Liver (tissue), 9 donors: Measurements from ENCODE around the gene TMED3. TPM values are rescaled to one million over a fixed set of nuclear protein-coding genes. Genes with fewer than 3 reads are reported as not detected.
"Not testable (repeated sequence)": the region's sequence is repeated elsewhere in the genome, so short reads cannot be mapped to it uniquely, and the experiment has no call there.

Experiments used
- DNase-seq: peaks from one replicate; pipeline ENCODE4 v3.0.0-alpha.2; 2017; ENCODE audit warnings: low spot score
- H3K27ac ChIP-seq, 2 donors: one replicate each; pipeline ENCODE4 v1.7.0; 2013; ENCODE audit warnings: inconsistent platforms in 2 of 2, low read length in 2 of 2, control low read depth in 1 of 2, low read depth in 1 of 2, mild to moderate bottlenecking in 1 of 2
- H3K27me3 ChIP-seq, 4 donors: one replicate each; pipeline versions ENCODE4 v1.6.1 to v1.7.0; 2013; ENCODE audit warnings: low read length in 3 of 4, inconsistent platforms in 1 of 4, mild to moderate bottlenecking in 1 of 4, moderate library complexity in 1 of 4; ENCODE audit not compliant: control insufficient read depth in 4 of 4, insufficient read depth in 4 of 4
- H3K36me3 ChIP-seq, 4 donors: one replicate each; pipeline versions ENCODE4 v1.6.1 to v1.7.0; 2013; ENCODE audit warnings: low read length in 3 of 4, mild to moderate bottlenecking in 3 of 4, low read depth in 1 of 4, moderate library complexity in 1 of 4; ENCODE audit not compliant: control insufficient read depth in 4 of 4, insufficient read depth in 3 of 4
- H3K4me1 ChIP-seq, 4 donors: one replicate each; pipeline versions ENCODE4 v1.6.1 to v1.7.0; 2013; ENCODE audit warnings: low read length in 3 of 4, mild to moderate bottlenecking in 3 of 4, moderate library complexity in 1 of 4; ENCODE audit not compliant: control insufficient read depth in 4 of 4, insufficient read depth in 4 of 4
- H3K4me3 ChIP-seq, 3 donors: one replicate each; pipeline versions ENCODE4 v1.6.1 to v1.7.0; 2013; ENCODE audit warnings: low read length in 3 of 3, control low read depth in 1 of 3, low read depth in 1 of 3, mild to moderate bottlenecking in 1 of 3
- H3K9ac ChIP-seq, 2 donors: one replicate each; pipeline ENCODE4 v1.7.0; 2013; ENCODE audit warnings: low read length in 2 of 2, mild to moderate bottlenecking in 2 of 2, moderate library complexity in 2 of 2, control low read depth in 1 of 2, low read depth in 1 of 2
- H3K9me3 ChIP-seq, 4 donors: one replicate each; pipeline versions ENCODE4 v1.6.1 to v1.7.0; 2013; ENCODE audit warnings: low read length in 3 of 4; ENCODE audit not compliant: control insufficient read depth in 4 of 4
- ATF3 ChIP-seq: IDR thresholded peaks from 2 replicates; pipeline ENCODE4 v1.6.1; 2016; ENCODE audit warnings: antibody characterized with exemption
- CTCF ChIP-seq: fragments of 150-350 bp; IDR thresholded peaks from 2 replicates; pipeline ENCODE4 v1.5.1; 2017; ENCODE audit warnings: improper control_type of control experiment, low read depth, low read length; ENCODE audit not compliant: missing input control
- EGR1 ChIP-seq, 2 donors: IDR thresholded peaks; 2 replicates each; pipeline ENCODE4 v1.6.1; 2016 to 2018; ENCODE audit warnings: antibody characterized with exemption in 2 of 2, low read depth in 2 of 2
- FOXA1 ChIP-seq: IDR thresholded peaks from 2 replicates; pipeline ENCODE4 v1.6.1; 2016; ENCODE audit warnings: antibody characterized with exemption
- FOXA2 ChIP-seq: IDR thresholded peaks from 2 replicates; pipeline ENCODE4 v1.6.1; 2016; ENCODE audit warnings: antibody characterized with exemption
- GABPA ChIP-seq, 2 donors: IDR thresholded peaks in 1 of 2; conservative IDR thresholded peaks in 1 of 2; 2 replicates each; pipeline ENCODE4 v1.6.1; 2016; ENCODE audit warnings: antibody characterized with exemption in 2 of 2, mild to moderate bottlenecking in 1 of 2, moderate library complexity in 1 of 2
- HNF4A ChIP-seq, 2 donors: conservative IDR thresholded peaks; 2 replicates each; pipeline ENCODE4 v1.6.1; 2016; ENCODE audit warnings: antibody characterized with exemption in 2 of 2, mild to moderate bottlenecking in 2 of 2
- HNF4G ChIP-seq: IDR thresholded peaks from 2 replicates; pipeline ENCODE4 v1.6.1; 2016; ENCODE audit warnings: antibody characterized with exemption
- JUND ChIP-seq, 2 donors: IDR thresholded peaks; 2 replicates each; pipeline ENCODE4 v1.6.1; 2016; ENCODE audit warnings: antibody characterized with exemption in 2 of 2
- MAX ChIP-seq: IDR thresholded peaks from 2 replicates; pipeline ENCODE4 v1.6.1; 2016; ENCODE audit warnings: antibody characterized with exemption
- NR2F2 ChIP-seq: IDR thresholded peaks from 2 replicates; pipeline ENCODE4 v1.6.1; 2016; ENCODE audit warnings: antibody characterized with exemption
- RAD21 ChIP-seq, 2 donors: IDR thresholded peaks; 2 replicates each; pipeline ENCODE4 v1.6.1; 2016; ENCODE audit warnings: antibody characterized with exemption in 2 of 2, mild to moderate bottlenecking in 2 of 2
- REST ChIP-seq: IDR thresholded peaks from 2 replicates; pipeline ENCODE4 v1.6.1; 2016; ENCODE audit warnings: antibody characterized with exemption, mild to moderate bottlenecking
- RXRA ChIP-seq, 2 donors: IDR thresholded peaks; 2 replicates each; pipeline ENCODE4 v1.6.1; 2017 to 2018; ENCODE audit warnings: antibody characterized with exemption in 2 of 2, mild to moderate bottlenecking in 1 of 2
- SP1 ChIP-seq: IDR thresholded peaks from 2 replicates; pipeline ENCODE4 v1.6.1; 2018; ENCODE audit warnings: antibody characterized with exemption, mild to moderate bottlenecking
- TAF1 ChIP-seq: conservative IDR thresholded peaks from 2 replicates; pipeline ENCODE4 v1.6.1; 2016; ENCODE audit warnings: antibody characterized with exemption, mild to moderate bottlenecking
- YY1 ChIP-seq: IDR thresholded peaks from 2 replicates; pipeline ENCODE4 v1.6.1; 2016; ENCODE audit warnings: antibody characterized with exemption, mild to moderate bottlenecking
- ZBTB33 ChIP-seq: IDR thresholded peaks from 2 replicates; pipeline ENCODE4 v1.6.1; 2016; ENCODE audit warnings: antibody characterized with exemption
- WGBS: extraction: QIAGEN DNeasy Blood & Tissue Kit; methylation state at CpG from one replicate; pipeline ENCODE4 v1.1.7; 2013; 5-methylcytosine and 5-hydroxymethylcytosine counted together
- polyA plus RNA-seq, 2 donors: library from polyadenylated mRNA; stranded (reverse) in 1 of 2; unstranded in 1 of 2; fragments of 200-250 nt in 1 of 2; fragments of >200 nt in 1 of 2; fragmentation: Nextera tagmentation in 1 of 2; extraction: Ambion mirVana in 1 of 2; gene quantifications; one replicate each; pipeline versions ENCODE4 v1.2.1 to v1.2.3, GENCODE V29; 2013 to 2015
- total RNA-seq, 2 donors: library from RNA; depleted of rRNA; stranded (reverse); fragments of >200 nt; gene quantifications; one replicate each; pipeline ENCODE4 v1.2.3, GENCODE V29; 2014
- donor health status: healthy.
- donor health status: healthy.
- donor health status: healthy.
- donor health status: healthy.
- donor health status: healthy.

Gene TMED3
- total and polyA plus RNA-seq, 4 donors, result 11.0 to 28.1 (median 14.0) TPM

- 85% methylated on average over 10 of the region's 10 CpGs for WGBS
- Histone ChIP-seq H3K9ac (no peak overlapping the region), H3K36me3 (peaks cover 0 to 22% (median 5%) of the 10 kb centered on the region in 4 donors), H3K27ac (no peak overlapping the region), H3K4me3 (no peak overlapping the region), H3K4me1 (peaks cover 0 to 13% (median 6%) of the 10 kb centered on the region in 4 donors), H3K9me3 (peaks cover 0 to 3% (median 0%) of the 10 kb centered on the region in 4 donors), H3K27me3 (no peaks in the 10 kb centered on the region)
- TF ChIP-seq ZBTB33 (no peak), GABPA (IDR thresholded peaks at IDR 0.05 in 1 of 2, conservative IDR thresholded peaks at IDR 0.05 in 1 of 2) (no peak), HNF4A (conservative IDR thresholded peaks at IDR 0.05) (no peak), NR2F2 (no peak), MAX (no peak), HNF4G (no peak), FOXA2 (no peak)
- no peak for DNase-seq
These were observed 4.9 kb downstream of the TMED3 start for GRCh38 chr15:79315623-79316328.

GRCh38 chr15:79316864-79317263 is 6.0 kb downstream of the TMED3 start:
- no peak overlapping the region for H3K9ac ChIP-seq
- H3K27me3 ChIP-seq, result no peaks in the 10 kb centered on the region
- DNase-seq, result no peak
- peaks cover 0 to 3% (median 0%) of the 10 kb centered on the region in 4 donors for H3K9me3 ChIP-seq
- no peak for TF ChIP-seq SP1
- TF ChIP-seq YY1, result no peak
- TF ChIP-seq HNF4G, result no peak
- no peak for TF ChIP-seq REST
- TF ChIP-seq FOXA2, result no peak
- TF ChIP-seq ATF3, result no peak
- no peak for TF ChIP-seq HNF4A (conservative IDR thresholded peaks at IDR 0.05)
- TF ChIP-seq FOXA1, result no peak
- TF ChIP-seq GABPA (IDR thresholded peaks at IDR 0.05 in 1 of 2, conservative IDR thresholded peaks at IDR 0.05 in 1 of 2), result no peak
- TF ChIP-seq EGR1 (IDR thresholded peaks at IDR 0.05; ENCODE audit: low read depth in 2 of 2), result no peak
- no peak for TF ChIP-seq NR2F2
- no peak for TF ChIP-seq TAF1
- no peak for TF ChIP-seq CTCF
- no peak for TF ChIP-seq RAD21 (IDR thresholded peaks at IDR 0.05)
- TF ChIP-seq JUND (IDR thresholded peaks at IDR 0.05), result no peak
- no peak for TF ChIP-seq RXRA (IDR thresholded peaks at IDR 0.05)
- TF ChIP-seq MAX, result no peak
- TF ChIP-seq ZBTB33, result no peak
- no peak overlapping the region for H3K4me3 ChIP-seq
- no peak overlapping the region for H3K27ac ChIP-seq
- peaks cover 0 to 22% (median 5%) of the 10 kb centered on the region in 4 donors for H3K36me3 ChIP-seq
- H3K4me1 ChIP-seq, result peaks cover 0 to 4% (median under 1%) of the 10 kb centered on the region in 4 donors
- WGBS, result 95% methylated on average over 9 of the region's 9 CpGs

- WGBS, result 86% methylated on average over 9 of the region's 9 CpGs
These were observed 9.1 kb downstream of the TMED3 start for GRCh38 chr15:79319973-79320372.

More at GRCh38 chr15:79319973-79320372, 9.1 kb downstream of the TMED3 start:
- not testable (repeated sequence) for H3K4me1 ChIP-seq, H3K9ac ChIP-seq, DNase-seq, H3K27me3 ChIP-seq, H3K9me3 ChIP-seq, H3K4me3 ChIP-seq, H3K27ac ChIP-seq
- H3K36me3 ChIP-seq, result peaks cover 0 to 12% (median 3%) of the 10 kb centered on the region in 4 donors
